ENCODE measurements around the gene TAB2.
A peak's percentile ranks its signal among the peaks of the same experiment; 100 is the strongest.
"Not testable (repeated sequence)": the region's sequence is repeated elsewhere in the genome, so short reads cannot be mapped to it uniquely, and the experiment has no call there.

Gene TAB2

DNA sequence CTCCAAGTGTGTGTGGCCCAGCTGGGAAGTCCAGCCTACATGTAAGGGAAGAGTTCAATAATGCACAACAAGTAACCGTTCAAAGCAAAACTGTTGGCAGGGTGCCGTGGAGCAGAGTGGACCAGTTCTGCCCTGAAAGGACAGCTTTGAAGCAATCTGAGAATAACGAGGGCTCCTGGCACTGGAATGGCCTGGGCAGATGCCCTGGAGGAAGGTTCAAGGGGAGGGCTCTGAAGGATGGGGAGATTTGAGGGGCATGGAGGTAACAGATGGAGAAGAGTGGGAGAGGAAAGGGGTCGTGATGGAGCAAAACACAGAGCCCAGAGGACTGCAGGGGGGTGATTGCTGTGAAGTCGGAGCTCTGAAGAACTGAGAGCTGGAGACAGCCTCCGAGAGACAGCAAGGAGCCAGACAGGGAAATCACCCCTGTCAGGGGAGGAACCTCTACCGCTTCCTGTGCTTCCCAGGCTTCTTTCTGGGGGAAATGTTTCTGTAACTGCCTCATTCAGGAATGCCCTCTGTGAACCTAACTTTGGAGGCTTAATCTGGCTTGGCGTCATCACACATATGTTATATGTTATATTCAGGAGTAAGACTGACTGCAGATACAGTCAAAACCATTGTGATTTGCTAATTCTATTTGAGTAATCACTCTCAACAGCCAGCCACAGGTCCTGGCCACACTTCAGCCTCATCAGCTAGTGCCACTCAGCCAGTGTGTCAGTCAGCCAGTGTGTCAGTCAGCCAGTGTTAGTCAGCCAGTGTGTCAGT lies 126.1 kb downstream of the TAB2 start:
- no peaks in the 10 kb centered on the region for H3K36me3 Mint-ChIP-seq (ENCODE audit: low read depth)
- TF ChIP-seq, protein P1, sequence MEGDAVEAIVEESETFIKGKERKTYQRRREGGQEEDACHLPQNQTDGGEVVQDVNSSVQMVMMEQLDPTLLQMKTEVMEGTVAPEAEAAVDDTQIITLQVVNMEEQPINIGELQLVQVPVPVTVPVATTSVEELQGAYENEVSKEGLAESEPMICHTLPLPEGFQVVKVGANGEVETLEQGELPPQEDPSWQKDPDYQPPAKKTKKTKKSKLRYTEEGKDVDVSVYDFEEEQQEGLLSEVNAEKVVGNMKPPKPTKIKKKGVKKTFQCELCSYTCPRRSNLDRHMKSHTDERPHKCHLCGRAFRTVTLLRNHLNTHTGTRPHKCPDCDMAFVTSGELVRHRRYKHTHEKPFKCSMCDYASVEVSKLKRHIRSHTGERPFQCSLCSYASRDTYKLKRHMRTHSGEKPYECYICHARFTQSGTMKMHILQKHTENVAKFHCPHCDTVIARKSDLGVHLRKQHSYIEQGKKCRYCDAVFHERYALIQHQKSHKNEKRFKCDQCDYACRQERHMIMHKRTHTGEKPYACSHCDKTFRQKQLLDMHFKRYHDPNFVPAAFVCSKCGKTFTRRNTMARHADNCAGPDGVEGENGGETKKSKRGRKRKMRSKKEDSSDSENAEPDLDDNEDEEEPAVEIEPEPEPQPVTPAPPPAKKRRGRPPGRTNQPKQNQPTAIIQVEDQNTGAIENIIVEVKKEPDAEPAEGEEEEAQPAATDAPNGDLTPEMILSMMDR (IDR thresholded peaks at IDR 0.05; ENCODE audit: unreplicated experiment in 3 of 3): no peak
- H3K4me3 Mint-ChIP-seq: peak overlapping the region in 1 of 3 experiments; percentile 22
- peaks cover 59% of the 10 kb centered on the region for H3K4me1 Mint-ChIP-seq
- no peaks in the 10 kb centered on the region for H3K9me3 Mint-ChIP-seq
- H3K27me3 Mint-ChIP-seq (ENCODE audit: low read depth): peaks cover 41% of the 10 kb centered on the region
- peak overlapping the region; percentile 52 to 86 (median 77) for H3K27ac Mint-ChIP-seq

DNA sequence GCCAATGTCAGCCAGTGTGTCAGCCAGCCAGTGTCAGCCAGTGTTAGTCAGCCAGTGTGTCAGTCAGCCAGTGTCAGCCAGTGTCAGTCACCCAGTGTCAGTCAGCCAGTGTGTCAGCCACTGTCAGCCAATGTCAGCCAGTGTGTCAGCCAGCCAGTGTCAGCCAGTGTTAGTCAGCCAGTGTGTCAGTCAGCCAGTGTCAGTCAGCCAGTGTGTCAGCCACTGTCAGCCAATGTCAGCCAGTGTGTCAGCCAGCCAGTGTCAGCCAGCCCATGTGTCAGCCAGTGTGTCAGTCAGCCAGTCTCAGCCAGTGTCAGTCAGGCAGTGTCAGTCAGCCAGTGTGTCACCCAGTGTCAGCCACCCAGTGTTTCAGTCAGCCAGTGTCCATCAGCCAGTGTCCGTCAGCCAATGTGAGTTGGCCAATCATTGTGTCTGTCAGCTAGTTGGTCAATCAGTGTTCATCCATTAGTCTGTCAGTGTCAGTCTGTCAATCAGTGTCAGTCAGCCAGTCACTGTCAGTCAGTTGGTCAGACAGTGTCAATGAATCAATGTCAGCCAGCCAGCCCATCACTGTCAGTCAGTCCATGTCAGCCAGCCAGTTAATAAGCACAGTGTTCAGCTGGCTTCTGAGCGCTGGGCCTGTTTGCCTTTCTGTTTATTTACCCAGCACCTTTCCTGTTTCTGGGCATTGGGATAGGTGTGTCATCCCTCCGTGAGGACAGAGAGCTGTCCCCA lies 127.0 kb downstream of the TAB2 start:
- peaks cover 48% of the 10 kb centered on the region for H3K27me3 Mint-ChIP-seq (ENCODE audit: low read depth)
- H3K4me1 Mint-ChIP-seq: peaks cover 57% of the 10 kb centered on the region
- H3K4me3 Mint-ChIP-seq: peak overlapping the region in 1 of 3 experiments; percentile 30
- H3K9me3 Mint-ChIP-seq; H3K36me3 Mint-ChIP-seq (ENCODE audit: low read depth): not testable (repeated sequence)
- peak overlapping the region in 2 of 3 experiments; percentile 14 to 55 for H3K27ac Mint-ChIP-seq

DNA sequence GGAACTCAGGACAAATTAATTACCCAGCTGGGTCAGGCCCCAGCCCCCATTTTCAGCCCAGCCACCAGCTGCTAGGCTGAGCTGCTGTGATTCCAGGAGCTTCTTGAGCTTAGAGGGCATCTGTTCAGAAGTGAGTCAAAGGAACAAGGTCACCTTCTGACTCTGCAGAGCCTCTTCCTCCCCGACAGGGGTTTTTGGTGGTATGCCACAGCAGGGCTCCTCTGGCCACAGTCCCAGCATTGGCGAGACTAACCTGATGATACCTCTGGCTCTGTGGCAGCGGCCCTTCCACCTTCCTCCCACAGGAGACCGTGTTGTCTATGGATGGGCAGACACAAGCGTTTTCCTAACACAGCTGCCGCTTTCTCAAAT lies 127.6 kb downstream of the TAB2 start:
- Mint-ChIP-seq H3K27me3 (ENCODE audit: low read depth) (peaks cover 54% of the 10 kb centered on the region), H3K4me3 (no peak overlapping the region), H3K9me3 (peaks cover 2% of the 10 kb centered on the region), H3K36me3 (ENCODE audit: low read depth) (no peaks in the 10 kb centered on the region), H3K27ac (peak overlapping the region in 1 of 3 experiments; percentile 83), H3K4me1 (peaks cover 59% of the 10 kb centered on the region)
- TF ChIP-seq, protein P1 (IDR thresholded peaks at IDR 0.05; ENCODE audit: unreplicated experiment in 3 of 3): no peak

GRCh38 chr6:149445573-149445972 lies 128.1 kb downstream of the TAB2 start:
- peak overlapping the region in 2 of 3 experiments; percentile 66 to 83 for H3K27ac Mint-ChIP-seq
- peaks cover 56% of the 10 kb centered on the region for H3K4me1 Mint-ChIP-seq
- no peaks in the 10 kb centered on the region for H3K36me3 Mint-ChIP-seq (ENCODE audit: low read depth)
- peaks cover 59% of the 10 kb centered on the region for H3K27me3 Mint-ChIP-seq (ENCODE audit: low read depth)
- H3K9me3 Mint-ChIP-seq: peaks cover 2% of the 10 kb centered on the region
- H3K4me3 Mint-ChIP-seq: no peak overlapping the region
- TF ChIP-seq, protein P1 (IDR thresholded peaks at IDR 0.05; ENCODE audit: unreplicated experiment in 3 of 3): no peak

DNA sequence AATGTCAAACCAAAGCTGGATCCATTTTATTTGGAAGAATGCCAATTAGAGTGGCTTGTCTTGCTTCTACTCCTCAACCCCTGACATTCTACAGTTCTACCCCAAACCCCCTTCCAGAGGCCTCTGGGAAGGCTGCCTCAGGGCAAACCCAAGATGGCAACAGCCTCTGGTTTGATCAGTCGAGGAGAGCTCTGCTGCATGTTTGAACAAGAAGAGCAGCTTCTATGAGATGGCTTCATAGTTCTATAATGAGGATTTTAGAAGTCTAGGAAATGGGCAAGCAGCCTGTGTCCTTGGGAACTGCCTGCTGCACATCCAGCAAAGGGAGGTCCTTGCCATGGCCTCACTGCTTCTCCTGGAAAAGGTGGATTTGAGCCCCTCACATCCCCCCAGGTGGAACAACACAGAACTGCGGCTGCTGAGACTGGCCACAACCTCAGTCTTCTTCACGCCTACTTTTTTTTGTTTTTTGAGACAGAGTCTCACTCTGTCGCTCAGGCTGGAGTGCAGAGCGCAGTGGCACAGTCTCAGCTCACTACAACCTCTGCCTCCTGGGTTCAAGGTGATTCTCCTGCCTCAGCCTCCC lies 129.4 kb downstream of the TAB2 start:
- TF ChIP-seq, protein P1 (IDR thresholded peaks at IDR 0.05; ENCODE audit: unreplicated experiment in 3 of 3): no peak
- no peaks in the 10 kb centered on the region for H3K36me3 Mint-ChIP-seq (ENCODE audit: low read depth)
- H3K4me1 Mint-ChIP-seq: peaks cover 44% of the 10 kb centered on the region

GRCh38 chr6:149448821-149449453 lies 131.4 kb downstream of the TAB2 start:
- H3K27ac Mint-ChIP-seq: no peak overlapping the region
- peaks cover 2% of the 10 kb centered on the region for H3K9me3 Mint-ChIP-seq
- peaks cover 35% of the 10 kb centered on the region for H3K4me1 Mint-ChIP-seq
- no peak overlapping the region for H3K4me3 Mint-ChIP-seq
- TF ChIP-seq, protein P1 (IDR thresholded peaks at IDR 0.05; ENCODE audit: unreplicated experiment in 3 of 3): no peak
- H3K36me3 Mint-ChIP-seq (ENCODE audit: low read depth): no peaks in the 10 kb centered on the region
- peaks cover 65% of the 10 kb centered on the region for H3K27me3 Mint-ChIP-seq (ENCODE audit: low read depth)

More for the DNA sequence above, 129.4 kb downstream of the TAB2 start:
- Mint-ChIP-seq H3K27me3 (ENCODE audit: low read depth) (peaks cover 64% of the 10 kb centered on the region), H3K27ac (peak overlapping the region in 1 of 3 experiments; percentile 83), H3K9me3 (peaks cover 2% of the 10 kb centered on the region), H3K4me3 (no peak overlapping the region)
